Neural crest cell (in vitro differentiated cells): ENCODE results near the gene TMEM79. TPM values are rescaled to one million over a fixed set of nuclear protein-coding genes. Genes with fewer than 3 reads are reported as not detected.

Experiments
- DNase-seq: peaks from one replicate; pipeline ENCODE4 v3.0.0; 2021; ENCODE audit warnings: low read depth, mixed read lengths, low spot score
- H3K27ac Mint-ChIP-seq: one replicate; pipeline ENCODE4 v1.8.0; 2021; ENCODE audit warnings: mild to moderate bottlenecking, mixed read lengths; ENCODE audit not compliant: unreplicated experiment
- H3K27me3 Mint-ChIP-seq: 2 replicates; pipeline ENCODE4 v1.8.0; 2021; ENCODE audit warnings: low read depth, mild to moderate bottlenecking, mixed read lengths
- H3K36me3 Mint-ChIP-seq: 2 replicates; pipeline ENCODE4 v1.8.0; 2021; ENCODE audit warnings: low read depth, mild to moderate bottlenecking, mixed read lengths
- H3K4me1 Mint-ChIP-seq: 2 replicates; pipeline ENCODE4 v1.8.0; 2021; ENCODE audit warnings: mixed read lengths
- H3K4me3 Mint-ChIP-seq: one replicate; pipeline ENCODE4 v1.8.0; 2021; ENCODE audit warnings: mild to moderate bottlenecking, mixed read lengths
- H3K9me3 Mint-ChIP-seq: 2 replicates; pipeline ENCODE4 v1.8.0; 2021; ENCODE audit warnings: mixed read lengths
- CTCF ChIP-seq: fragments of 200-600 bp; sonication (generic); conservative IDR thresholded peaks from 2 replicates; pipeline ENCODE4 v1.5.0; 2021; ENCODE audit warnings: antibody characterized with exemption, mild to moderate bottlenecking
- total RNA-seq: library from RNA; stranded (reverse); gene quantifications from 2 replicates; pipeline ENCODE4 v1.2.1, GENCODE V29; 2021

The TMEM79 gene
- total RNA-seq, 1 donor from 2014 or later, result 4.6 TPM

GRCh38 chr1:156253634-156254033 is 30.5 kb upstream of the TMEM79 start:
- no peak for TF ChIP-seq CTCF
- no peaks in the 10 kb centered on the region for H3K27me3 Mint-ChIP-seq
- DNase-seq, result no peak
- no peaks in the 10 kb centered on the region for H3K9me3 Mint-ChIP-seq
- H3K4me3 Mint-ChIP-seq, result no peak overlapping the region
- H3K36me3 Mint-ChIP-seq, result peaks cover 15% of the 10 kb centered on the region
- H3K4me1 Mint-ChIP-seq, result peaks cover 14% of the 10 kb centered on the region
- H3K27ac Mint-ChIP-seq, result no peak overlapping the region

- no peak overlapping the region for H3K4me3 Mint-ChIP-seq
- no peak for DNase-seq
- no peak overlapping the region for H3K27ac Mint-ChIP-seq
- no peaks in the 10 kb centered on the region for H3K9me3 Mint-ChIP-seq
- H3K4me1 Mint-ChIP-seq, result peaks cover 11% of the 10 kb centered on the region
- H3K36me3 Mint-ChIP-seq, result peaks cover 25% of the 10 kb centered on the region
- no peak for TF ChIP-seq CTCF
- no peaks in the 10 kb centered on the region for H3K27me3 Mint-ChIP-seq
Measured at GRCh38 chr1:156257711-156258110, 26.4 kb upstream of the TMEM79 start.

GRCh38 chr1:156258859-156259258 is 25.3 kb upstream of the TMEM79 start:
- Mint-ChIP-seq H3K4me1 (peaks cover 11% of the 10 kb centered on the region), H3K36me3 (peaks cover 24% of the 10 kb centered on the region), H3K9me3 (no peaks in the 10 kb centered on the region), H3K27ac (no peak overlapping the region), H3K27me3 (no peaks in the 10 kb centered on the region), H3K4me3 (no peak overlapping the region)
- DNase-seq, result no peak
- no peak for TF ChIP-seq CTCF

GRCh38 chr1:156259805-156260204 is 24.3 kb upstream of the TMEM79 start:
- Mint-ChIP-seq H3K4me3 (no peak overlapping the region), H3K27ac (no peak overlapping the region), H3K9me3 (no peaks in the 10 kb centered on the region), H3K4me1 (peaks cover 11% of the 10 kb centered on the region), H3K36me3 (peaks cover 24% of the 10 kb centered on the region), H3K27me3 (no peaks in the 10 kb centered on the region)
- TF ChIP-seq CTCF, result no peak
- DNase-seq, result no peak

GRCh38 chr1:156260896-156261295 is 23.2 kb upstream of the TMEM79 start:
- no peak overlapping the region for H3K4me3 Mint-ChIP-seq
- H3K9me3 Mint-ChIP-seq, result no peaks in the 10 kb centered on the region
- no peaks in the 10 kb centered on the region for H3K27me3 Mint-ChIP-seq
- peaks cover 11% of the 10 kb centered on the region for H3K4me1 Mint-ChIP-seq
- H3K27ac Mint-ChIP-seq, result peak overlapping the region; percentile 81
- DNase-seq, result no peak
- no peak for TF ChIP-seq CTCF
- peaks cover 32% of the 10 kb centered on the region for H3K36me3 Mint-ChIP-seq
